LNCaP clone FGC (cell line): Measurements from ENCODE around the gene ANO6.
"Not testable (repeated sequence)": the region's sequence is repeated elsewhere in the genome, so short reads cannot be mapped to it uniquely, and the experiment has no call there.

Experiments used
- DNase-seq: peaks from one replicate; pipeline ENCODE4 v3.0.0-alpha.2; 2011; ENCODE audit warnings: low read depth
- H3K4me3 ChIP-seq: 2 replicates; pipeline ENCODE4 v1.5.1; 2011; ENCODE audit warnings: mild to moderate bottlenecking, low read depth, low read length, control low read depth
- TF ChIP-seq, protein P1 (sequence below): IDR thresholded peaks from 2 replicates; pipeline ENCODE4 v1.5.1; 2012; ENCODE audit warnings: mild to moderate bottlenecking; ENCODE audit not compliant: control insufficient read depth, insufficient read depth; ENCODE audit errors: extremely low read depth

Gene ANO6

DNA sequence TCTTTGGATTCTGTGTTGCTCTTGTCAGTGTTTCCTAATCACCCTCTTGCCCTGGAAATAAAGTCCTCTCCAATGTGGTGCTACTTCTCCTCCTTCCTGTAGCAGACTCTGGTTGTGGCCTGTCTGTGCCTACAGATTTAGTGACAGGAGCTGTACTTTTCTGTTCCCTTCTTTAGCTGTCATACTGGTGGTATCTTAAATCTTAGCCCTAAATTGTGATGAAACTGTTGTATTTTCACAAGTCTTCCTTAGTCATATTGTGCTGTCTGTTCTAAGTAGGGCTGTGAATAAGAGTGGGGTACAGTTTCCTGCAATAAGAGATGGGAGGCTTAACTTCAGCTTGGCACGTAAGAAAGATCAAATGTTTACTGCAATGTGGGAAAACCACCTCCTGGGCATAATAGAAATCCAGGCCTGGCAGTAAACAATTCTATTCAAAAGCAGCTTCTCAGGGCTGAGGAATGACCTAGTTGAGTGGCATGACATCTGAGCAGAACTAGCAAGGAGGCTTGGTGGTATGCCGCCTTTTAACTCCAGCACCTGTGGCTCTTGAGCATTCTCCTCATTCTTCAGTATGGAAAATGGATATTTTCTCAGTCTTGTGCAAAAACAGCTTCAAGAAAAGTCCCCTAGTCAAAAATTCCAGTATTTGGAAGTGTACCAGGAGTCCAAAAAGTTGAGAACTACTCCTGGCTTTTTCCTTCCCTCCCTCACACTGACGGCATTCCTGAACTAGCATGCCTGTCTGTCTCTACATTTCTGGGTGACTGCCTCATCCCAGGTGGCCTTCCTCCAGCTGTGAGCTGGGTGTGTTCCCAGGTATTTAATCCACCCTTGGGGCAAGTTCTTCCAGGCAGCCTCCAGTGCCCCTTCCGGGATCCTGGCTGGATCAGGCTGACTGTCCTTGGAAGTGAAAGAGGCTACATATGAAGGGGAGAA lies 19.5 kb downstream of the ANO6 start:
- TF ChIP-seq, protein P1, sequence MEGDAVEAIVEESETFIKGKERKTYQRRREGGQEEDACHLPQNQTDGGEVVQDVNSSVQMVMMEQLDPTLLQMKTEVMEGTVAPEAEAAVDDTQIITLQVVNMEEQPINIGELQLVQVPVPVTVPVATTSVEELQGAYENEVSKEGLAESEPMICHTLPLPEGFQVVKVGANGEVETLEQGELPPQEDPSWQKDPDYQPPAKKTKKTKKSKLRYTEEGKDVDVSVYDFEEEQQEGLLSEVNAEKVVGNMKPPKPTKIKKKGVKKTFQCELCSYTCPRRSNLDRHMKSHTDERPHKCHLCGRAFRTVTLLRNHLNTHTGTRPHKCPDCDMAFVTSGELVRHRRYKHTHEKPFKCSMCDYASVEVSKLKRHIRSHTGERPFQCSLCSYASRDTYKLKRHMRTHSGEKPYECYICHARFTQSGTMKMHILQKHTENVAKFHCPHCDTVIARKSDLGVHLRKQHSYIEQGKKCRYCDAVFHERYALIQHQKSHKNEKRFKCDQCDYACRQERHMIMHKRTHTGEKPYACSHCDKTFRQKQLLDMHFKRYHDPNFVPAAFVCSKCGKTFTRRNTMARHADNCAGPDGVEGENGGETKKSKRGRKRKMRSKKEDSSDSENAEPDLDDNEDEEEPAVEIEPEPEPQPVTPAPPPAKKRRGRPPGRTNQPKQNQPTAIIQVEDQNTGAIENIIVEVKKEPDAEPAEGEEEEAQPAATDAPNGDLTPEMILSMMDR, result no peak
- no peak overlapping the region for H3K4me3 ChIP-seq
- no peak for DNase-seq

GRCh38 chr12:45236383-45236782 lies 20.5 kb downstream of the ANO6 start:
- DNase-seq, H3K4me3 ChIP-seq: not testable (repeated sequence)

DNA sequence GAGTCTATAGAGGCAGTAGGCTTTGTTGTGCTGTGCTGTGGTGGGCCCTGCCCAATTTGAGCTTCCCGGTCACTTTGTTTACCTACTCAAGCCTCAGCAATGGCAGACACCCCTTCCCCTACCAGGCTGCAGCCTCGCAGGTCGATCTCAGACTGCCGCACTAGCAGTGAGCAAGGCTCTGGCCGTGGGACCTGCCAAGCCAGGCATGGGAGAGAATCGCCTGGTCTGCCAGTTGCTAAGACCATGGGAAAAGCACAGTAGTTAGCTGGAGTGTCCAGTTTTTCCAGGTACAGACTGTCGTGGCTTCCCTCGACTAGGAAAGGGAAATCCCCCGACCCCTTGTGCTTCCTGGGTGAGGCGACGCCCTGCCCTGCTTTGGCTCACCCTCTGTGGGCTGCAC lies 26.3 kb downstream of the ANO6 start:
- no peak overlapping the region for H3K4me3 ChIP-seq
- TF ChIP-seq, protein P1, result no peak
- DNase-seq, result no peak

DNA sequence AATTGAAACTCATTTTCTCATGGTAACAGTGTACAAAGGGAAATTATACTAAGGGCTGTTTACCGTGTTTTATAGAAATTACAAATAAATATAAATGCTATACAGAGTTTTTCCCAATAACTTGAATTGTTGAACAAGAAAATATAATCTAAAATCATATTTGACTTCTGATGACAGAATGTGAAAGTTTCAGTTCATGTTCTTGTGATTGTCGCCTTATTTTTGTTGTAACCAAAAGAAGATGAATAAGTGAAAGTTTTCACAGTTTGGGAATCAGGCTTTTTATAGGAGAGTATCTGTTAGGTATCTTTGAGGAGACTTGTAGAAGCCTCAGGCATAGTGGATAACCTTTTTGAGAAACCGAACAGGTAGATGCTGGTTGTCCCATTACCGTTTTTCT lies 28.1 kb downstream of the ANO6 start:
- TF ChIP-seq, protein P1, result no peak
- DNase-seq, result no peak
- no peak overlapping the region for H3K4me3 ChIP-seq

- TF ChIP-seq, protein P1, result no peak
- H3K4me3 ChIP-seq, result no peak overlapping the region
These were observed 28.9 kb downstream of the ANO6 start for GRCh38 chr12:45244561-45245343.

DNA sequence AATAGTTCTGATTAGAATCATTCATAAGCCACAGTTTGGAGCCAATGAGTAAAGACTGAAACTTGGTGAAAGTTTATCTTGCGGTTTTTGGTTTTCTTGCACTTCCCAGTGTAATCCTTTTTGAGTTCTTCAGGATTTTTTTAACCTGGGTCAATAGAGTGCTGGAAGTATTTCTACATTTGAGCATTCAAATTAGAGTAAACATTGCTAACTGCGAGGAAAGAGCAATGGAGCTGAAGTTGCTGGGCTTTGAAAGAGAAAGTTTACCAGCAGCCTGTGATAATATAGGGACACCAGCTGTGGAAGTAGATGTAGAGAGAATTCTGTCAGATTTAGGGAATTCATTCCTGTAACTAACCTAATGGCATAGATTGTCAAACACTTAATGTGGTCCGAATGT lies 30.3 kb downstream of the ANO6 start:
- TF ChIP-seq, protein P1, result no peak
- no peak for DNase-seq
- no peak overlapping the region for H3K4me3 ChIP-seq

More at GRCh38 chr12:45244561-45245343, 28.9 kb downstream of the ANO6 start:
- no peak for DNase-seq

- TF ChIP-seq, protein P1, result no peak
- no peak overlapping the region for H3K4me3 ChIP-seq
- DNase-seq, result no peak
These were observed 31.7 kb downstream of the ANO6 start for GRCh38 chr12:45247589-45247988.
